ENCODE data around the gene HOXB6. TPM values are rescaled to one million over a fixed set of nuclear protein-coding genes. Genes with fewer than 3 reads are reported as not detected.
A peak's percentile ranks its signal among the peaks of the same experiment; 100 is the strongest.

HOXB6 gene
- total RNA-seq, 6 donors from 2014 or later, result 1.1 to 11.3 (median 7.0) TPM

DNA sequence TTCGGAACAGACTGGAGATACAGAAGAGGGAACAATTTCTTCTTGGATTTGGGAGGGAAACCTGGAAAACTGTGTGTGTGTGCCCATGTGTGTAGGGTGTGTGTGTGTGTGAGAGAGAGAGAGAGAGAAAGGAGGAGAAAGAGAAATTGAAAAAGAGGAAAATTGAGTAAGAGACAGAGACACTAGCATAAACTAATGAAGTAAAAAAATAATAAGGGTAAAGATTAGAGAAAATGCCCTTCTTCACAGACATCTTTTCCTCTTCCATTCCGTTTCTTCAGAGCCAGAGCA is 46.0 kb downstream of the HOXB6 start:
- TF ChIP-seq EP300 (IDR thresholded peaks at IDR 0.05) (no peak), POLR2AphosphoS5 (IDR thresholded peaks at IDR 0.05) (no peak), CTCF (IDR thresholded peaks at IDR 0.05) (no peak), POLR2A (IDR thresholded peaks at IDR 0.05) (no peak)
- WGBS, 2 donors, result 59 to 75% methylated on average over 2 of the region's 2 CpGs
- H3K36me3 ChIP-seq, result no peaks in the 10 kb centered on the region
- no peak for ATAC-seq (ENCODE audit: low FRiP score in 2 of 2)
- H3K4me1 ChIP-seq, result peaks cover 4 to 9% (median 7%) of the 10 kb centered on the region in 4 donors
- peak overlapping the region in 2 of 4 donors; percentile 17 to 29 for H3K4me3 ChIP-seq
- H3K27ac ChIP-seq, result peak overlapping the region; percentile 60 to 82 (median 70)
- H3K27me3 ChIP-seq, result peaks cover 0 to 25% (median 11%) of the 10 kb centered on the region in 4 donors
- no peak for DNase-seq
- no peaks in the 10 kb centered on the region for H3K9me3 ChIP-seq

GRCh38 chr17:48558057-48558830 is 46.5 kb downstream of the HOXB6 start:
- ATAC-seq (ENCODE audit: low FRiP score in 2 of 2), result no peak
- H3K36me3 ChIP-seq, result no peaks in the 10 kb centered on the region
- peak overlapping the region; percentile 51 to 82 (median 70) for H3K27ac ChIP-seq
- peak in 1 of 2 donors; percentile 49 for DNase-seq
- peak overlapping the region in 3 of 4 donors; percentile 3 to 29 (median 17) for H3K4me3 ChIP-seq
- H3K4me1 ChIP-seq, result peaks cover 4 to 9% (median 6%) of the 10 kb centered on the region in 4 donors
- peaks cover 0 to 19% (median 10%) of the 10 kb centered on the region in 4 donors for H3K27me3 ChIP-seq
- TF ChIP-seq EP300 (IDR thresholded peaks at IDR 0.05), result no peak
- no peak for TF ChIP-seq POLR2A (IDR thresholded peaks at IDR 0.05)
- TF ChIP-seq POLR2AphosphoS5 (IDR thresholded peaks at IDR 0.05), result no peak
- TF ChIP-seq CTCF (IDR thresholded peaks at IDR 0.05), result no peak
- no peaks in the 10 kb centered on the region for H3K9me3 ChIP-seq
- 57 to 68% methylated on average over 13 of the region's 13 CpGs for WGBS, 2 donors

- Histone ChIP-seq H3K4me3 (peak overlapping the region in 2 of 4 donors; percentile 1 to 29), H3K27me3 (peaks cover 0 to 21% (median 10%) of the 10 kb centered on the region in 4 donors)
- DNase-seq, result no peak
Measured at GRCh38 chr17:48556576-48557401, 48.0 kb downstream of the HOXB6 start.

GRCh38 chr17:48556229-48556575 is 48.6 kb downstream of the HOXB6 start:
- H3K4me1 ChIP-seq, result peaks cover 4 to 8% (median 5%) of the 10 kb centered on the region in 4 donors
- H3K4me3 ChIP-seq, result no peak overlapping the region
- DNase-seq, result no peak
- TF ChIP-seq EP300 (IDR thresholded peaks at IDR 0.05), result no peak
- no peak for TF ChIP-seq POLR2A (IDR thresholded peaks at IDR 0.05)
- no peak for TF ChIP-seq CTCF (IDR thresholded peaks at IDR 0.05)
- TF ChIP-seq POLR2AphosphoS5 (IDR thresholded peaks at IDR 0.05), result no peak
- 52 to 56% methylated on average over 5 of the region's 5 CpGs for WGBS, 2 donors
- H3K27ac ChIP-seq, result peak overlapping the region; percentile 56 to 86 (median 68)
- ATAC-seq (ENCODE audit: low FRiP score in 2 of 2), result no peak
- no peaks in the 10 kb centered on the region for H3K36me3 ChIP-seq
- H3K27me3 ChIP-seq, result peaks cover 0 to 21% (median 10%) of the 10 kb centered on the region in 4 donors
- H3K9me3 ChIP-seq, result no peaks in the 10 kb centered on the region

More at GRCh38 chr17:48556576-48557401, 48.0 kb downstream of the HOXB6 start:
- H3K36me3 ChIP-seq, result no peaks in the 10 kb centered on the region
- ATAC-seq (ENCODE audit: low FRiP score in 2 of 2), result no peak
- no peaks in the 10 kb centered on the region for H3K9me3 ChIP-seq
- H3K4me1 ChIP-seq, result peaks cover 4 to 9% (median 6%) of the 10 kb centered on the region in 4 donors
- H3K27ac ChIP-seq, result peak overlapping the region; percentile 60 to 86 (median 63)
- TF ChIP-seq POLR2AphosphoS5 (IDR thresholded peaks at IDR 0.05) (no peak), CTCF (IDR thresholded peaks at IDR 0.05) (no peak), POLR2A (IDR thresholded peaks at IDR 0.05) (no peak), EP300 (IDR thresholded peaks at IDR 0.05) (no peak)
- 51 to 56% methylated on average over 7 of the region's 7 CpGs for WGBS, 2 donors

All from upper lobe of left lung (tissue), 6 donors.